Stimulated activated CD4-positive, alpha-beta T cell treated with anti-CD3 and anti-CD28 coated beads, Interleukin-2, amount 100 ng/mL, for 4 hours (primary cell): Measurements from ENCODE around the gene TXNDC11.
A peak's percentile ranks its signal among the peaks of the same experiment; 100 is the strongest.
"Not testable (repeated sequence)": the region's sequence is repeated elsewhere in the genome, so short reads cannot be mapped to it uniquely, and the experiment has no call there.

Experiments used
- DNase-seq: peaks from one replicate; pipeline ENCODE4 v3.0.0-alpha.2; 2020; ENCODE audit warnings: low read depth

TXNDC11 gene

GRCh38 chr16:11742536-11743307 is at the start of gene TXNDC11:
TXNDC11 (minus strand) TSS chr16:11742857; CDS start chr16:11742730, 127 bp downstream.
- peak; percentile 98 for DNase-seq

- no peak for DNase-seq
These were observed 48.6 kb upstream of the TXNDC11 start for GRCh38 chr16:11791144-11791828.

GRCh38 chr16:11788914-11789313 is 46.3 kb upstream of the TXNDC11 start:
- no peak for DNase-seq

- DNase-seq: not testable (repeated sequence)
These were observed 42.4 kb upstream of the TXNDC11 start for GRCh38 chr16:11784980-11785599.

GRCh38 chr16:11784381-11784780 is 41.7 kb upstream of the TXNDC11 start:
- not testable (repeated sequence) for DNase-seq

- no peak for DNase-seq
These were observed 41.3 kb upstream of the TXNDC11 start for GRCh38 chr16:11784038-11784369.

GRCh38 chr16:11783319-11784037 is 40.8 kb upstream of the TXNDC11 start:
- DNase-seq: peak; percentile 31

- DNase-seq: no peak
These were observed 39.1 kb upstream of the TXNDC11 start for GRCh38 chr16:11781773-11782172.

GRCh38 chr16:11780991-11781680 is 38.5 kb upstream of the TXNDC11 start:
- no peak for DNase-seq

- no peak for DNase-seq
These were observed 36.4 kb upstream of the TXNDC11 start for GRCh38 chr16:11779074-11779473.

- DNase-seq: no peak
These were observed 31.5 kb upstream of the TXNDC11 start for GRCh38 chr16:11774065-11774626.

- no peak for DNase-seq
These were observed 26.2 kb upstream of the TXNDC11 start for GRCh38 chr16:11768849-11769248.

- DNase-seq: no peak
These were observed 19.8 kb upstream of the TXNDC11 start for GRCh38 chr16:11762431-11762830.

GRCh38 chr16:11759997-11760396 is 17.3 kb upstream of the TXNDC11 start:
- no peak for DNase-seq

GRCh38 chr16:11759163-11759834 is 16.6 kb upstream of the TXNDC11 start:
- DNase-seq: no peak

GRCh38 chr16:11757671-11758545 is 15.3 kb upstream of the TXNDC11 start:
- DNase-seq: no peak

- DNase-seq: no peak
These were observed 13.6 kb upstream of the TXNDC11 start for GRCh38 chr16:11756248-11756647.

GRCh38 chr16:11755022-11755760 is 12.5 kb upstream of the TXNDC11 start:
- no peak for DNase-seq

GRCh38 chr16:11752856-11753255 is 10.2 kb upstream of the TXNDC11 start:
- no peak for DNase-seq
